Activated T-helper 2 cell treated with anti-CD3 and anti-CD28 coated beads, Interferon-gamma antibody, Interleukin-2, Interleukin-4, amounts not matched to agents 10 μg/mL and 5 μg/mL and 100 μg/mL, durations not matched to agents 14 hours and 24 hours and 36 hours (primary cell): ENCODE measurements around the gene SHANK1. TPM values are rescaled to one million over a fixed set of nuclear protein-coding genes. Genes with fewer than 3 reads are reported as not detected.
"Not testable (repeated sequence)": the region's sequence is repeated elsewhere in the genome, so short reads cannot be mapped to it uniquely, and the experiment has no call there.

Experiments used
- DNase-seq: peaks from one replicate; pipeline ENCODE4 v3.0.0; 2021; ENCODE audit warnings: low spot score
- H3K27ac Mint-ChIP-seq: one replicate; pipeline ENCODE4 v1.8.0; 2021; ENCODE audit warnings: mixed read lengths
- H3K27me3 Mint-ChIP-seq: one replicate; pipeline ENCODE4 v1.8.0; 2021; ENCODE audit warnings: low read depth, mixed read lengths
- H3K36me3 Mint-ChIP-seq: one replicate; pipeline ENCODE4 v1.8.0; 2021; ENCODE audit warnings: low read depth, mixed read lengths
- H3K4me1 Mint-ChIP-seq: one replicate; pipeline ENCODE4 v1.8.0; 2021; ENCODE audit warnings: low read depth, mixed read lengths
- H3K4me3 Mint-ChIP-seq: one replicate; pipeline ENCODE4 v1.8.0; 2021; ENCODE audit warnings: low read depth, mild to moderate bottlenecking, moderate library complexity, mixed read lengths
- H3K9me3 Mint-ChIP-seq: one replicate; pipeline ENCODE4 v1.8.0; 2021; ENCODE audit warnings: mixed read lengths
- intact Hi-C: fragments of 100-400 bp; cut with micrococcal nuclease; formaldehyde crosslinking; loops from one replicate; pipeline ENCODE4 v1.15.1; 2023
- total RNA-seq: library from RNA; stranded (reverse); gene quantifications from 2 replicates; pipeline ENCODE4 v1.2.3, GENCODE V29; 2022

The SHANK1 gene
- not detected in 2 replicates for total RNA-seq

DNA sequence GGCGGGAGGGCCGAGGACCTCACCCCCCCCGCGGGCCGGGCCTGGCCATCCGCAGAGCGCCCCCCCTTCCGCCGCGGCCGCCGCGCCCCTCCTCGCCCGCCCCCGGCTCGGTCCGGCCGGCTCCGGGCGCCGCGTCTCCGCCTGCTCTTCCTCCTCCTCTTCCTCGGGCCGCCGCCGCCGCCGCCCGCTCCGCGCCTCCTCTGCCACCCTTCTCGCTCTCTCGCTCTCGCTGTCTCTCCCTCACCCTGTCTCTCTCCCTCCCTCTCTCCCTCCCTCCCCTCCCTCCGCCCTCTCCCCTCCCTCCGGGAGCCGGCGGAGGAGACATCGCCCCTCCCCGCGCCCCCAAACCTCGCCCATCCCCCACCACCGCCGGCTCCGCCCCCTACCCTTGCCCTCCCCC, at the start of gene SHANK1:
Gene SHANK1 (minus strand): TSS at position 237 of the 400 bp plus-strand sequence. CDS start 2,883 bp downstream, outside the sequence.
- DNase-seq, result no peak
- no peak within 1 kb of the TSS for H3K4me3 Mint-ChIP-seq
- peaks cover 63% of the 10 kb centered on the region for H3K27me3 Mint-ChIP-seq
- intact Hi-C loops, result no loop called here
- H3K27ac Mint-ChIP-seq, result no peak within 1 kb of the TSS
- H3K9me3 Mint-ChIP-seq, result no peaks in the 10 kb centered on the region
- H3K4me1 Mint-ChIP-seq, result peaks cover 3% of the 10 kb centered on the region
- H3K36me3 Mint-ChIP-seq, result no peaks in the 10 kb centered on the region

- Mint-ChIP-seq H3K27ac (no peak overlapping the region), H3K27me3 (no peaks in the 10 kb centered on the region), H3K4me3 (no peak overlapping the region), H3K36me3 (no peaks in the 10 kb centered on the region), H3K4me1 (no peaks in the 10 kb centered on the region), H3K9me3 (no peaks in the 10 kb centered on the region)
- intact Hi-C loops, result no loop called here
- no peak for DNase-seq
These were observed 48.7 kb upstream of the SHANK1 start for GRCh38 chr19:50768277-50768676.

DNA sequence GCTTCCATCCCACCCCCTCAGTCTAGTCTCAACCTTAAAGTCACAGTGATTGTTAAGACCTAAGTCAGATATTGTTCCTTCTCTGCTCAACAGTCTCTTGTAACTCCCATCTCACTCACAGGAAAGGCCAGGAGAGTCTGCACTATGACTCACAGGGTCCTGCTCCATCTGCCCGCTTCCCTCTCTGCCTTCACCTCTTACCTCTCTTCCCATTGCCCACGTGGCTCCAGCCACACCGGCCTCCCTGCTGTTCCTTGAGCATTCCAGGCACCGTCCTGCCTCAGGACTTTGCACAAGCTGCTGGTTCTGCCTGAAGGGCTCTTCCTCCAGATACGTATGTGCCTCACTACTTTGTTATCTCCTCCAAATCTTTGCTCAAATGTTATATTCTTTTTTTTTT, 47.7 kb upstream of the SHANK1 start:
- DNase-seq, H3K4me3 Mint-ChIP-seq, H3K36me3 Mint-ChIP-seq, H3K4me1 Mint-ChIP-seq, intact Hi-C loops, H3K27me3 Mint-ChIP-seq, H3K27ac Mint-ChIP-seq, H3K9me3 Mint-ChIP-seq: not testable (repeated sequence)

DNA sequence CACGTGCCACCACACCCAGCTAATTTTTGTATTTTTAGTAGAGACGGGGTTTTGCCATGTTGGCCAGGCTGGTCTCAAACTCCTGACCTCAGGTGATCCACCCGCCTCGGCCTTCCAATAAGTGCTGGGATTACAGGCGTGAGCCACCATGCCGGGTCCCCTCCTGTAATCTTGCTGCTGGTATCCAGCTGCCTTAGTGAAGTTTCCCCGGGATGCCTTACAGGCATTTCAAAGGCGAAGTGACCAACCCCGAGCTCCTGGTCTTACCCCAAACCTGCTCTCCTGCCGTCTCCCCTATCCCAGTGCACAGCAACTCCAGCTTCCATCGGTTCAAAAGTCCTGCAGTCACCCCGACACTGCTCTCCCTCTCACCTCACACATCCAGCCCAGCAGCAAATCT, 47.1 kb upstream of the SHANK1 start:
- H3K36me3 Mint-ChIP-seq, H3K9me3 Mint-ChIP-seq, H3K4me1 Mint-ChIP-seq, intact Hi-C loops, DNase-seq, H3K27ac Mint-ChIP-seq, H3K27me3 Mint-ChIP-seq, H3K4me3 Mint-ChIP-seq: not testable (repeated sequence)

DNA sequence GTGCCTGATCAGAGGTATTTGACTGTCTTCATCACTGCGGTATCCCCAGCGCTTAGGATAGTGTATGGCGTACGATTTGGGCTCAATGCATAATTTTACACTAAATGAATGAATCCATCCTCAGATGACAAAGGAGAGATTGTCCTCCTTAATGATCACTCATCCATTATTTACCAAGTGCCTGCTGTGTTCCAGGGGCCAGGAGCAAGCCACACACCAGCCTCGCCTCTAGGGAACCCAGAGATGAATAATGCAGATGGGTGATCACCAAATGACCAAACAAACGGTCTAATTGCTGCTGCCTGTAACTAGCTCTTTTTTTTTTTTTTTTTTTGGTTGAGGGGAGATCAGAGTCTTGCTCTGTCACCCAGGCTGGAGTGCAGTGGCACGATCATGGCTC, 44.8 kb upstream of the SHANK1 start:
- intact Hi-C loops, result no loop called here
- H3K9me3 Mint-ChIP-seq, result peaks cover 4% of the 10 kb centered on the region
- no peaks in the 10 kb centered on the region for H3K27me3 Mint-ChIP-seq
- H3K36me3 Mint-ChIP-seq, result no peaks in the 10 kb centered on the region
- H3K4me1 Mint-ChIP-seq, result no peaks in the 10 kb centered on the region
- H3K27ac Mint-ChIP-seq, result no peak overlapping the region
- H3K4me3 Mint-ChIP-seq, result no peak overlapping the region
- DNase-seq, result no peak

- H3K4me3 Mint-ChIP-seq, H3K27me3 Mint-ChIP-seq, DNase-seq, H3K4me1 Mint-ChIP-seq, H3K36me3 Mint-ChIP-seq, intact Hi-C loops, H3K27ac Mint-ChIP-seq, H3K9me3 Mint-ChIP-seq: not testable (repeated sequence)
These were observed 43.9 kb upstream of the SHANK1 start for GRCh38 chr19:50763521-50763920.

- H3K36me3 Mint-ChIP-seq, H3K27me3 Mint-ChIP-seq, H3K4me1 Mint-ChIP-seq, H3K27ac Mint-ChIP-seq, H3K4me3 Mint-ChIP-seq, DNase-seq, H3K9me3 Mint-ChIP-seq, intact Hi-C loops: not testable (repeated sequence)
These were observed 41.9 kb upstream of the SHANK1 start for GRCh38 chr19:50761501-50761900.

DNA sequence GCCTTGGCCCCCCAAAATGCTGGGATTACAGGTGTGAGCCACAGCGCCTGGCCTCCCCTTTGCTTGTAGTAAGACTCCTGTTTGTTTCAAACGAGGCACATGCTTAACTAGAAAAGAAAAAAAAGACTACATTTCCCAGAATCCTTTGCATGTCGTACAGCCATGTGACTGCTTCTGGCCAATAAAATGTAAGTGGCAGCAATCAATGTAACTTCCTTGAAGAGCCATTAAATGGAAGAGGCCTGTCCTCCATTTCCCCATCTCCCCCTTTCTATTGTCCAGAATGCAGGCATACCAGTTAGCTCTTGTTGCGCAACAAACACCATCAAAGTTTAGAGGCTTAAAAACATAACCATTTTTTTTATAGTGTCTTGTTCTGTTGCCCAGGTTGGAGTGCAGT, 40.3 kb upstream of the SHANK1 start:
- H3K27ac Mint-ChIP-seq, result no peak overlapping the region
- H3K4me3 Mint-ChIP-seq, result no peak overlapping the region
- H3K36me3 Mint-ChIP-seq, result no peaks in the 10 kb centered on the region
- H3K27me3 Mint-ChIP-seq, result peaks cover 2% of the 10 kb centered on the region
- H3K4me1 Mint-ChIP-seq, result no peaks in the 10 kb centered on the region
- DNase-seq, result no peak
- intact Hi-C loops, result no loop called here
- peaks cover 4% of the 10 kb centered on the region for H3K9me3 Mint-ChIP-seq

DNA sequence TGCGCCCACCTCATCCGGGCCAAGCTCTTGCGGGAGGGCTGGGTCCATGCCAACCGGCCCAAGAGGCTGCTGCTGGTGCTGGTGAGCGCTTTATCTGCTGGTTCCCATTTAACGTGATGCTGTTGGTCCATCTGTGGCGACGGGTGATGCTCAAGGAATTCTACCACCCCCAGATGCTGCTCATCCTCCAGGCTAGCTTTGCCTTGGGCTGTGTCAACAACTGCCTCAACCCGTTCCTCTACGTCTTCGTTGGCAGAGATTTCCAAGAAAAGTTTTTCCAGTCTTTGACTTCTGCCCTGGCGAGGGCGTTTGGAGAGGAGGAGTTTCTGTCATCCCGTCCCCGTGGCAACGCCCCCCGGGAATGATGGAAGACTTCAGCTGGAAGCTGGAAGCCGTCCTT, 39.5 kb upstream of the SHANK1 start:
- H3K4me3 Mint-ChIP-seq, H3K27ac Mint-ChIP-seq, H3K4me1 Mint-ChIP-seq, intact Hi-C loops, H3K36me3 Mint-ChIP-seq, H3K27me3 Mint-ChIP-seq, DNase-seq, H3K9me3 Mint-ChIP-seq: not testable (repeated sequence)

DNA sequence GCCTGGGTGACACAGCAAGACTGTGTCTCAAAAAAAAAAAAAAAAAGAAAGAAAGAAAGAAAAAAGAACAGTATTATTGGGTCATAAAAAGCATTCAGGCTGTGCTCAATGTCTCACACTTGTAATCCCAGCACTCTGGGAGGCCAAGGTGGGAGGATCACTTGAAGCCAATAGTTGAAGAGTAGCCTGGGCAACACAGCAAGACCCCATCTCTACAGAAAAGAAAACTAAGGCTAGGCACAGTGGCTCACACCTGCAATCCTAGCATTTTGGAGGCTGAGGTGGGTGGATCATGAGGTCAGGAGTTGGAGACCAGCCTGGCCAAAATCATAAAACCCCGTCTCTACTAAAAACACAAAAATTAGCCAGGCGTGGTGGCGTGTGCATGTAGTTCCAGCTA, 38.0 kb upstream of the SHANK1 start:
- H3K27ac Mint-ChIP-seq, H3K4me1 Mint-ChIP-seq, H3K36me3 Mint-ChIP-seq, intact Hi-C loops, DNase-seq, H3K4me3 Mint-ChIP-seq, H3K27me3 Mint-ChIP-seq, H3K9me3 Mint-ChIP-seq: not testable (repeated sequence)

DNA sequence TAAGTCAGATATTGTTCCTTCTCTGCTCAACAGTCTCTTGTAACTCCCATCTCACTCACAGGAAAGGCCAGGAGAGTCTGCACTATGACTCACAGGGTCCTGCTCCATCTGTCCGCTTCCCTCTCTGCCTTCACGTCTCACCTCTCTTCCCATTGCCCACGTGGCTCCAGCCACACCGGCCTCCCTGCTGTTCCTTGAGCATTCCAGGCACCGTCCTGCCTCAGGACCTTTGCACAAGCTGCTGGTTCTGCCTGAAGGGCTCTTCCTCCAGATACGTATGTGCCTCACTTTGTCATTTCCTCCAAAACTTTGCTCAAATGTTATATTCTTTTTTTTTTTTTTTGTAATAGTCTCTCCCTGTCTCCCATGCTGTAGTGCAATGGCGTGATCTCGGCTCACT, 36.6 kb upstream of the SHANK1 start:
- H3K27ac Mint-ChIP-seq, DNase-seq, H3K4me3 Mint-ChIP-seq, H3K36me3 Mint-ChIP-seq, H3K4me1 Mint-ChIP-seq, intact Hi-C loops, H3K9me3 Mint-ChIP-seq, H3K27me3 Mint-ChIP-seq: not testable (repeated sequence)

DNA sequence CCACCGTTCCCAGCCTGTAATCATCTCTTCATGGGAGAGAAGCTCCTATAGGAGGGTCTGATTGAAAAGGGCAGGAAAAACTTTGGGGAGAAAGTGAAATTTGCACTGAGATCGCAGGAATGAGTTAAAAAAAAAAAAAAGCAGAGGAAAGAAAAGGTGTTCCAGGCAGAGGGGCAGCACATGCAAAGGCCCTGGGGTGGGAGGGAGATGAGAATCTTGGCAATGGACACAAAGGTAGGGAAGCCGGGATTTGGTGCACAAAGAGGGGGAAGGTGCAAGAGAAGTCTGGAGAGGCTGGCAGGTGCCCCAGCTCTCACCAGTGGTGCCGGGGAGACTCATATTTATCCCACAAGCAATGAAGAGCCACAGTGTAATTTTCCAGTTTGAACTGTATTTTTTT, 34.3 kb upstream of the SHANK1 start:
- Mint-ChIP-seq H3K4me1 (no peaks in the 10 kb centered on the region), H3K27me3 (peaks cover 4% of the 10 kb centered on the region), H3K36me3 (no peaks in the 10 kb centered on the region), H3K9me3 (no peaks in the 10 kb centered on the region), H3K4me3 (no peak overlapping the region), H3K27ac (no peak overlapping the region)
- intact Hi-C loops, result no loop called here
- DNase-seq, result no peak

DNA sequence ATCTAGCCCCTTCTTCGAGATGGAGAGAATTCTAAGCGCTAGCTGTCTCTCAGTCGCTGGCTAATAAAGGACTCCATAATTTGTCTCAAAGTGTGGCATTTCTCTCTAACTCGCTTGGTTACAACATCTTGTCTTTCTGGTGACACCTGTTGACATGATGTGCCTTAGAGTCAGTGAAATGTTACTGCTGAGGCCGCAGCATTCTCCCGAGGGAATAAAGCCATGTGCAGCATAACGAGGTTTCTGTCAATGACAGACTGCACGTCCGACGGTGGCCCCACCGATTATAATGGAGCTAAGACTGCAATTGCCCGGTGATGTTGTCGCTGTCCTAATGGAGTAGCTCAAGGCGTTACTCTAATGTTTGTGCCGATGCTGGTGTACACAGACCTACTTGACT, 30.4 kb upstream of the SHANK1 start:
- H3K4me1 Mint-ChIP-seq, result no peaks in the 10 kb centered on the region
- no peak overlapping the region for H3K27ac Mint-ChIP-seq
- H3K9me3 Mint-ChIP-seq, result no peaks in the 10 kb centered on the region
- peaks cover 3% of the 10 kb centered on the region for H3K27me3 Mint-ChIP-seq
- intact Hi-C loops, result no loop called here
- H3K4me3 Mint-ChIP-seq, result no peak overlapping the region
- no peaks in the 10 kb centered on the region for H3K36me3 Mint-ChIP-seq
- no peak for DNase-seq

- intact Hi-C loops, result no loop called here
- Mint-ChIP-seq H3K27ac (no peak overlapping the region), H3K9me3 (no peaks in the 10 kb centered on the region), H3K4me3 (no peak overlapping the region), H3K36me3 (no peaks in the 10 kb centered on the region), H3K27me3 (peaks cover 3% of the 10 kb centered on the region), H3K4me1 (no peaks in the 10 kb centered on the region)
- DNase-seq, result no peak
These were observed 29.9 kb upstream of the SHANK1 start for GRCh38 chr19:50749490-50749889.
